Left cardiac atrium (tissue), 4 donors: ENCODE data around the gene GDF10. TPM values are rescaled to one million over a fixed set of nuclear protein-coding genes. Genes with fewer than 3 reads are reported as not detected.

Experiments
- ATAC-seq, 2 donors: fragments of 200-7000 bp; cut with Tn5 transposase; one replicate each; pipeline ENCODE4 v1.9.1; 2020; ENCODE audit warnings: mild to moderate bottlenecking in 2 of 2, moderate library complexity in 2 of 2
- DNase-seq: peaks from one replicate; pipeline ENCODE4 v3.0.0-alpha.2; 2020
- intact Hi-C, 2 donors: fragments of 100-400 bp; cut with DNase I; formaldehyde crosslinking; loops; one replicate each; pipeline versions ENCODE4 v1.14.1 to v1.15.1; 2022 to 2023
- total RNA-seq, 2 donors: library from RNA; stranded (reverse); fragmentation: NEBNext Ultra II Directional; extraction: Animal tissue kit (Norgen Biotek cat#: 25700); gene quantifications; one replicate each; pipeline ENCODE4 v1.2.1, GENCODE V29; 2021
- donor health status: DM: no; HTN: yes; CAD: no.
- donor health status: DM: no; HTN: yes; CAD: no; lungs with severe emphysema.
- donor health status: DM: yes; HTN: yes; CAD: no.
- donor health status: Dilated cardiomyopathy.

The GDF10 gene
- total RNA-seq, 2 donors from 2014 or later: 0.89 to 1.4 TPM

- intact Hi-C loops: no loop called here
- no peak for ATAC-seq
- DNase-seq: no peak
Observed at GRCh38 chr10:47359101-47359500, 59.1 kb downstream of the GDF10 start.

DNA sequence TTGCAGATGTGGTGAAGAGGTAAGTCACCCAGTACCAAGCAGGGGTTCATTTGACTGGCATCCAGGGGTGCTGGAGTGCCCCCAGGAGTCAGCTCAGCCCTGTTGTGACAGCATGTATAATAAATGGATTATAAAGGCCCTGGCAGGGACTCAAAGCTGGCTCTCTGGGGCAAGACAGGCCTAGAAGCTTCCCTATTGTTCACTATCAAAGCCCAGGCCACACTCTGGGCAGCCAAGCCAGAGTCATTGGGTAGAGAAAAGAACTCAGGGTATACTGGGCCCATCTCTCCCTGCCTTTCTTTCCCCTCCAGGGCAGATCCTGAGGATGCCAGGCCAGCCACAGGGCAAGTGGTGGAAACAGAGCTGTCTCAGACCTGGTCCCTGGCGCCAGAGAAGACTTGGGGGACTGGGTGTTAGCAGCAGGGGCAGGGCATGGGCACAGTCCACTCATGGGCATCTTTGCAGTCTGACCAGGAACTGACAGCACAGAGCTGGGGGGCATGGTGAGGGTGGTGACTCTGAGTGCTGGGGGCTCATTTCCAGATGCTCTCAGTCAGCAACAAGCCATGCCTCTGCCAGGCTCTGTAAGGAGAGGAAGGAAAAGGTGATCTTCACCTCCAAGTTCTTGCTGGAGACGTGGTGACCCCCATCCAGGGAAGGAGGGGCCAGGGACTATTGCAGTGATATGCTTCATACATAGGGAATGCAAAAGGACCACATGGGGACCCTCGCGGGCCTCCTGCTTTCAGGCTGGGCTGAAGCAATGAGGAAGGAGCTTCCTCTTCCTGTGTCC, 59.8 kb downstream of the GDF10 start:
- intact Hi-C loops: no loop called here
- no peak for ATAC-seq
- DNase-seq: no peak

DNA sequence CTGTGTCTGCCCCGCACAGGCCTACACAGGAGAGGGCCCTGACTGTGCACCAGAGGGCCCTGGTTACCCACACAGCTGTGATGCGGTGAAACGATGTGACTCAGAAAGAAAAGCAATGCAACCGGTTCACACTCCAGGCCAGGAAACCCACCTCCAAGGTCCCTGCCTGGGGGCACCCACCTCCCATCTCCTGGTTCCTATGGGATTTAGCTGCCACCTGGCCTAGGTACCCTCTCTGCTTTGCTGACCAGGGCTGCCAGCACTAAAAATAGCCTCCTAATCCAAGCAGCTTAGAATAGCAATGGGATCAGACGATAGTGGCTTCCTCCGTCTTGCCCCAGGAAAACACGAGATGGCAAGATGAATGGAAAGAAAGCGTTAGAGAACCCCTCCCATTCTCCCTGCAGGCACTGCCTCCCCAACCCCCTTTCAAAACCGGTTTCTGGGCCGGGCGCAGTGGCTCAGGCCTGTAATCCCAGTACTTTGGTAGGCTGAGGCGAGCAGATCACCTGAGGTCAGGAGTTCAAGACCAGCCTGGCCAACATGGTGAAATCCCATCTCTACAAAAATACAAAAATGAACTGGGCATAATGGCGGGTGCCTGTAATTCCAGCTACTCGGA, 60.5 kb downstream of the GDF10 start:
- intact Hi-C loops: no loop called here
- ATAC-seq: peak in 1 of 2 donors; percentile 44
- no peak for DNase-seq

DNA sequence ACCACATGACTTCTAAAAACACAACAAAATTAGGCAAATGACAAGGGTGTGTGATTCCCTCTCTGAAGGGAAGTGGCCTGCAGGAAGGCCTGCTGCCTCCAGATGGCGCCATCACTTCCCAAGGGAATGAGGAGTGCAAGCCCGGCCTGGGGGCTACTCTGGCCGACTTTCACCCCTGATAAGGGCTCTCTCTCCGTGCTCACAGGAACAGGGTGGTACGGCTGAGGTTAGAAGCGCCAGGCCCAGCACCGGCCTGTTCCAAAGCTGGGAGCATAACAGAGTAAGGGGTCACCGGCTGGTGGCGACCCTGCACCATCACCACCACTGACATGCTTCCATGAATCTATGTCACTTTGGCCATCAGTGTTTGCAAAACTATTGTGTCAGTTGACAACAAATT, 61.3 kb downstream of the GDF10 start:
- ATAC-seq (peak; percentile 55 to 57), DNase-seq (no peak)
- intact Hi-C loops: no loop called here

DNA sequence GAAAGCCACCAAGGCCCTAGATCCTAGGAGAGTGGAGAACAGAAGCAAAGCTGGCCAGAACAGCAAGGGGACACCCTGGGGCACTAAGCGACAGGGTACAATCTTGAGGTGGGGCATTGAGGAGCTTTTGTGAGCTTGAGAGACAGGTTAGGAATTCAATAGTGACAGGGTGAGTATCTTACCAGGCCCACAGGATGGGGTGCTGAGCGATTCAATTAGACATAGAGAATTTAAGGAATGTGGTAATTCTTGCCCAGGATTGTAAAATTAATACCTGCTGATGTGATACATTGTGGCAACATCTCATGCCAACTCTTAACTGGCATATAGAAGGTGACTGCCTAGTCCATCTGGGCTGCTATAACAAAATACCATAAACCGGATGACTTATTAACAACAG, 62.2 kb downstream of the GDF10 start:
- DNase-seq (no peak), ATAC-seq (no peak)
- intact Hi-C loops: no loop called here

Other genes with a start within 250 kb of the GDF10 start
- gene GDF2, start 22.3 kb downstream of the GDF10 start, total RNA-seq: not detected
- gene RBP3, start 48.2 kb downstream of the GDF10 start, total RNA-seq: not detected
- not detected for gene ZNF488, start 84.1 kb downstream of the GDF10 start, total RNA-seq
- gene ANXA8, start 183.9 kb downstream of the GDF10 start, total RNA-seq: 1 to 10 TPM; 4.1 to 7.0 TPM
- gene FAM25G, start 191.5 kb downstream of the GDF10 start, total RNA-seq: not detected
- gene AGAP9, start 223.4 kb downstream of the GDF10 start, total RNA-seq: 1 to 10 TPM; 2.6 to 2.7 TPM